NOMO-1 (cell line): ENCODE measurements around the gene IKZF2.

Experiments used
- DNase-seq, 2 experiments: peaks; one replicate each; lab custom pipeline; 2025; ENCODE audit not compliant: unreplicated experiment in 2 of 2; lab: John Stamatoyannopoulos, UW

IKZF2 gene

GRCh38 chr2:213010106-213010779 is 141.2 kb downstream of the IKZF2 start:
- DNase-seq = no peak

GRCh38 chr2:213007290-213007838 is 144.0 kb downstream of the IKZF2 start:
- no peak for DNase-seq

- no peak for DNase-seq
These were observed 147.1 kb downstream of the IKZF2 start for GRCh38 chr2:213004197-213004821.

GRCh38 chr2:213002383-213002782 is 149.0 kb downstream of the IKZF2 start:
- DNase-seq = no peak

GRCh38 chr2:213001297-213001910 is 150.0 kb downstream of the IKZF2 start:
- no peak for DNase-seq

GRCh38 chr2:212998626-212999359 is 152.6 kb downstream of the IKZF2 start:
- no peak for DNase-seq

GRCh38 chr2:212997526-212998020 is 153.8 kb downstream of the IKZF2 start:
- no peak for DNase-seq

GRCh38 chr2:212995920-212996319 is 155.5 kb downstream of the IKZF2 start:
- no peak for DNase-seq

GRCh38 chr2:212994976-212995375 is 156.4 kb downstream of the IKZF2 start:
- DNase-seq = no peak

GRCh38 chr2:212991120-212991519 is 160.3 kb downstream of the IKZF2 start:
- no peak for DNase-seq

GRCh38 chr2:212990697-212991096 is 160.7 kb downstream of the IKZF2 start:
- no peak for DNase-seq

- no peak for DNase-seq
These were observed 163.9 kb downstream of the IKZF2 start for GRCh38 chr2:212987492-212987891.

- DNase-seq = no peak
These were observed 167.3 kb downstream of the IKZF2 start for GRCh38 chr2:212984129-212984528.

GRCh38 chr2:212979799-212980198 is 171.6 kb downstream of the IKZF2 start:
- DNase-seq = no peak

- DNase-seq = no peak
These were observed 172.3 kb downstream of the IKZF2 start for GRCh38 chr2:212979046-212979612.

GRCh38 chr2:212977152-212977551 is 174.3 kb downstream of the IKZF2 start:
- no peak for DNase-seq

- no peak for DNase-seq
These were observed 176.1 kb downstream of the IKZF2 start for GRCh38 chr2:212975333-212975732.

GRCh38 chr2:212974692-212975091 is 176.7 kb downstream of the IKZF2 start:
- no peak for DNase-seq

GRCh38 chr2:212973347-212973746 is 178.1 kb downstream of the IKZF2 start:
- DNase-seq = no peak

- DNase-seq = no peak
These were observed 181.3 kb downstream of the IKZF2 start for GRCh38 chr2:212970132-212970531.
